Activated CD4-positive, alpha-beta T cell treated with anti-CD3 and anti-CD28 coated beads for 4 hours (primary cell): Measurements from ENCODE around the gene DHPS.
"Not testable (repeated sequence)": the region's sequence is repeated elsewhere in the genome, so short reads cannot be mapped to it uniquely, and the experiment has no call there.

Source experiments
- DNase-seq, 2 donors: peaks; one replicate each; pipeline ENCODE4 v3.0.0-alpha.2; 2020

Gene DHPS

DNA sequence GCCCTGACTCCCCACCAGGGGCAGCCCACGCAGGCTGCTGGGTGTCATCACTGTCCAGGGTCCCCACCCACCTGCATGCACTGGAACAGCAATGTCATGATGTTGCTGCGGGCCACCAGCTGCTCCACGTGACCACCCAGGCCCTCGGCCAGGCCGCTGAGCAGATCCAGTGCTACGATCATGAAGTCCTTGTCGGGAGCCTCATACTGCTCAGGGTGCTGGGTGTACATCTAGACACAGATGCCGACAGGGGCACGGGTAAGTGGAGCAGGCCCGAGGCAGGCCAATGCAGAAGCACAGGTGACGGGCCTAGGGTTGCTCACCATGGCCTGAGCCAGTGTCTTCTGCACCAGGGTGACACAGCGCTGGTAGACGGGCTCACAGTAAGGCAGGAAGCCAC is 23.5 kb upstream of the DHPS start:
- DNase-seq, result no peak

DNA sequence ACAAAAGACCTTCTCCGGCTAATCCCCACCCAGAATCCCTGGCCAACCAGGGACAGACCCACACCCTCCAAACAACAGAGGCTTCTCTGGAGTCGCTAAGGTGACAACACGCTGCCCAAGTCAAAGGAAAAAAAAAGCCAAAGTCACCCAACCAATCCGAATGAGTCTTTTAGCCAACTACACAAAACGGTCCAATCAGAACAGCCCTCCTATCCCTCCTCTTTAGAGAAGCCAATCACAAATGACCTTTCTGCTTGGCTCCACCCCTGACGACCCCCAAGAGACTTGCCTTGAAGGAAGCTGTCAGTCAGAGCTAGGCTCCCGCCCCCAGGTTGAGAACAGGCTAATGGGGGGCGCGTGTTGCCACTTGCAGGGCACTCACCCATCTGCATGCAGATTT is 21.4 kb upstream of the DHPS start:
- no peak for DNase-seq

DNA sequence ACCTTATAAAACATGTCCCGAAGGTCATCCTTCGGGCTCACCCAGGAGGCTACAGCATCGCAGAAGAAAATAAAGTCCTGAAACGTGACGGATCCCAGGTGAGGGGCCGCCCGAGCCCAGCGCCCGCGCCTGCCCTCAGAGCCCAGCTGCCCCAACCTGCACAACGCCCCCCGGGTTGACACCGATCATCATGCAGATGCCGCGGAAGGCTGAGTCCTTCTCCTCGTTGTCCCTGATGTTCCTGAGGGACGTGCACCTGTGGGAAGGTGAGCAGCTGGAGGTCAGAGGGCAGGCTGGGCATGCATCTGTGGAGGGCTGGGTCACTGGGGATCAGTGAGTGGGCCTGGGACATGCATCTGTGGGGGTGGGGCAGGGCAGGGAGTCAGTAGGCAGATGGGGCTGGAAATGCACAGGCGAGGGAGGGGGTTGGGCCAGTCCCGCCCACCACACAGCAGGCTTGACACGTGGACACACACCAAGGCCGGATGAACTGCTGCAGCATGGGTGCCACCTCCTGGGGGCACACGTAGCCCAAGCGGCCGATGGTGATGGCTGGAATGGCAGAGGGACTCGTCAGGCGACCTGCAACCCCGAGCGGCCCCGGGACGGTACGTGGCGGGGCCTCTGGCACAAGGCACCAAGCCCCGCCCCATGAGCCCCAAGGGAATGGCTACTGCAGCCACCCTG is 20.1 kb upstream of the DHPS start:
- DNase-seq, result no peak

DNA sequence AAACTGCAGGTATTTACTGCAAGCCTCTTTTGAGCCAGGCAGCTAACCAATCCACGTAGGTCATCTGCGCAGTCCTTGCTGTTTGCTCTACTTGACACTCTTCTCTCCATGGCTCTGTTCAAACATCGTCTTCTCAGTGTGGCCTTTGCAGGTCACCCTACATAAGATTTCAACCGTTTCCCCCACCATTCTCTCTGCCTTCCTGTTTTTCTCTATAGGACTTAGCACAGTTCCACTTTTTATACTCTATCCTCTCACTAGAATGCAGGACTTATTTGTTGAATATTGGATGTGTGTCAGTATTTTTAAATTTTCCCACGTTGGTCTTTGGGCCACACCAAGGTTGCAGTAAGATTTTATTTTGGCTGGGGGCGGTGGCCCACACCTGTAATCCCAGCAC is 16.5 kb upstream of the DHPS start:
- no peak for DNase-seq

DNA sequence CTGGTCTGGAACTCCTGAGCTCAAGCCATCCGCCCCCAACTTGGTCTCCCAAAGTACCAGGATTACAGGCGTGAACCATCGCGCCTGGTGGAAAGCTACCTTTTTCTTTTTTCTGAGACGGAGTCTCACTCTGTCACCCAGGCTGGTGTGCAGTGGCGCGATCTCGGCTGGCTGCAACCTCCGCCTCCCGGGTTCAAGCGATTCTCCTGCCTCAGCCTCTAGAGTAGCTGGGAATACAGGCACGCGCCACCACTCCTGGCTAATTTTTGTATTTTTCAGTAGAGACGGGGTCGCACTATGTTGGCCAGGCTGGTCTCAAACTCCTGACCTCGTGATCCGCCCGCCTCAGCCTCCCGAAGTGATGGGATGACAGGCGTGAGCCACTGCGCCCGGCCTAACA is 15.7 kb upstream of the DHPS start:
- DNase-seq, result not testable (repeated sequence)

DNA sequence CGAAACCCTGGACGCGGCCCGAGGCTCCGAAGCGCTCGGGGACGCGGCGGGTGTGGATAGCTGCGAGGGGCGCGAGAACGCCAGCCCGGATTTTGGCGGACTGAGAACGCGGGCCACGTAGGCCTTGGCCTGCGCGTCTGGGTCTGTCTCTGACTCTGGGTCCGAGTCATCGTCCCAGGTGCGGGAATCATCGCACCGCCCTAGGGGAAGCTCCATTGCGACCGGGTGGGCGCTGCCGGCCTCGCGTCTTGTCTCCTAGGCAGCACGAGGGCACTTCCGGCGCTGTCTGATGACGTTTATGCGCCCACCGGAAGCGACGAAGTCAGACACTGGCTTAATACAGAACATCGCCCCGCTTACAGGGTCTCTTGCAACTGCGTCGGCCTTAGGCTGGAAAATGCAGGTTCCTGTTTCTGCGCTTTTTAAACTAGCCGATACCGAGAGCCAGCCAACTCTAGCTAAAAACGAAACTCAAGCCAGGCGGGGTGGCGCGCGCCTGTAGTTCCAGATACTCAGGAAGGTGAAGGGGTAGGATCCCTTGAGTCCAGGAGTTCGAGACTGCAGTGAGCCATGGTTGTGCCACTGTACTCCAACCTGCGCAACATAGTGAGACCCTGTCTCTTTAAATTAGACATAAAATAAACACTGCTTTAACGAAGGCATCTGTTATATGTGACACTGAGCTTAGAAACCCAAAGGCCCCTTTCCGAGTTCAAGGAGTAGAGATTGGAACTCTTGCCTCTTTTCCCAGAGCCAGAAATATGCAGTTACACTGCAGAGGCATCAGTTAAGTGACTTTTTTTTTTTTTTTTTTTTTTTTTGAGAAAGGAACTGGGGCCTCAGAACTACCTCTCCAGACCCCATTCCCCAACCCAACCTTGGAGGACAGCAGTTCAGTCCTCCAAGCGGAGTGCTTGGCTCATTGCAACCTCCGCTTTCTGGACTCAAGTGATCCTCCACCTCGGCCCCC is 15.0 kb upstream of the DHPS start, which contains the start of gene FBXW9:
Gene FBXW9, minus strand, starts transcription at position 266 of the 970 bp plus-strand sequence. Its CDS starts 50 bp downstream, at position 216.
- peak; percentile 91 to 97 for DNase-seq

DNA sequence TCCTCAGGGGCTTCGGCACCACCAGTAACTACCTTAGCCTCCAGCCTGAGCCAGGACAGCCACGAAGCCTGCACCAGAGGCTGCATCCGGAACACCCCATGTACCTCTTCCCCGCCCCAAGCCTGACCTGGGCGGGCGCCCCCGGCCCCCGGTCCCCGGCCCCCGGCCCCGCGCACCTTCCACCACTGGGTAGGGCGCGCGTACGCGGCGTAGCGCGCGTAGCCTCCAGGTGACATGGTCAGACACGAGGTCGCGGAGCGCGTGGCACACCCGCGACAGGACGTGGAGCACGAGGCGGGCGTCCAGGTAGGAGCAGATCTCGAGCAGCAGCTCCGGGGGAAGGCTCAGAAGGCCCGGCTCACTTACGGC is 14.3 kb upstream of the DHPS start:
- DNase-seq, result peak in 1 of 2 donors; percentile 27

DNA sequence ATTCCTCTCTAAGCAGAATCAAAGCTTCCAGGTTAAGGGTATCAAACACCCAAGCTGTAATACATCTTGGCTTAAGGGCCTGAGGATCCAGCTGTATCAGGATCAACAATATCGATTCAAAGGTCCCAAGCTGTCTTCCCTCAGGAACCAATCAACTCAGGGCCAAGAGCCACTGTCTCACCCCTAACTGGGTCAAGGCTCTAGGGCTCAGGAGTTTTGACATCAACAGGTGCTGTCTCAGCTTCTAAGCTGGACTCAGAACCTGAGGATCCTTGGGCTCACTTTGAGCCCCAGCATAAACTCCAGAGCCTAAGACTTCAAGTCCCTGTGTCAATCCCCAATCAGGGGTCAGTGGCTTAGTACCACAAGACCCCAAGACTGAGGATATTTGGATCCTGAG is 13.8 kb upstream of the DHPS start:
- no peak for DNase-seq

DNA sequence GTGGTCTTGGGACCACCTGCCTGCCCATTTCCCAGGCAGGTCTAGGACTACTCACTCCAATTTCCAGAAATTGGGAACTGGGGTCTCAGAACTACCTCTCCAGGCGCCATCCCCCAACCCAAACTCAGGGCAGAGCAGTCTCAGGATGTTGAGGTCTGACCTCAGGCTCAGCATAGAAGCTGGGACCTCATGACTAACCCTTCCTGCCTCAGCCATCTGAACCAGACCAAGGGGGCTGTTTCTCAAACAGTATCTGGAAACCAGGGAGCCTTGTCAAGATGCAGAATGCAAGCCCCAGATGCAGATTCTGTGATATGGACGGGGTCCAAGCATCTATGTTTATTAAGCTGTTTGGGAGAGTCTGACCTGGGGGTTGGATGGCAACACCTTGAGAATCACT is 13.4 kb upstream of the DHPS start:
- DNase-seq, result no peak

DNA sequence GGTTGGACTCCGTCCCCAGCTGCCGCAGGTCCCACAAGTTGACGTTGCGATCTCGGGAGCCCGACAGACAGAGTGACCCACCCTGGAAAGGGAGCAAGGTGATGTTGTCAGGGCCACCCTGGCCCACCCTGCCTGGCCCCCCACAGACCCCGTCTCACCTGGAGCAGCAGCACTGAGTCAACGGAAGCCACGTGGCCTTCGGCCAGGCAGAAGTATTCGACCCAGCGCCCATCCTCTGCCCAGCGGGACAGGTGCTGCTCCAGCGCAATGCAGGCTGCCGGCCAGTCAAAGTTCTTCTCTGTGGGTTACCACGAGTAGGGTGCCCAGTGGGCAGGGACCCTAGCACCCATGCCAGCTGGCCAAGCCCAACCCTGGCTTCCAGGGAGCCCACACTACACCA is 13.0 kb upstream of the DHPS start:
- DNase-seq, result no peak

DNA sequence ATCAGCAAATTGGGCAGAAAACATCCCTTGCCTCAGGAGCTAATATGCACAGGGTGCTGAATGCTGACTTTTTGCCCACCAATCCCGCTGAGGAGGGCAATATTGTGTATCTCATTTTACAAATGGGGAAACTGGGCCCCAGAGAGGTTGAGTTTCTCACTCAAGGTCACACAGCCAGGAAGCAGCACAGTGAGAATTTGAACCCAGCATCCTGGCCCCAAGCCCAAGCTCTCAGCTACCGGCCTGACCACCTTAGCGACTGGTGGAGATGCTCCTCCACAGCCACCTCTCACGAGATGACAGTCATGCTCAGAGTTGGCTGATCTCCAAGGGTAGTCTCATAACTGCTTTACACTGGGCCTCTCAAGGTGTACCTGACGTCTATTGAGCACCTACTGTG is 11.3 kb upstream of the DHPS start:
- no peak for DNase-seq

DNA sequence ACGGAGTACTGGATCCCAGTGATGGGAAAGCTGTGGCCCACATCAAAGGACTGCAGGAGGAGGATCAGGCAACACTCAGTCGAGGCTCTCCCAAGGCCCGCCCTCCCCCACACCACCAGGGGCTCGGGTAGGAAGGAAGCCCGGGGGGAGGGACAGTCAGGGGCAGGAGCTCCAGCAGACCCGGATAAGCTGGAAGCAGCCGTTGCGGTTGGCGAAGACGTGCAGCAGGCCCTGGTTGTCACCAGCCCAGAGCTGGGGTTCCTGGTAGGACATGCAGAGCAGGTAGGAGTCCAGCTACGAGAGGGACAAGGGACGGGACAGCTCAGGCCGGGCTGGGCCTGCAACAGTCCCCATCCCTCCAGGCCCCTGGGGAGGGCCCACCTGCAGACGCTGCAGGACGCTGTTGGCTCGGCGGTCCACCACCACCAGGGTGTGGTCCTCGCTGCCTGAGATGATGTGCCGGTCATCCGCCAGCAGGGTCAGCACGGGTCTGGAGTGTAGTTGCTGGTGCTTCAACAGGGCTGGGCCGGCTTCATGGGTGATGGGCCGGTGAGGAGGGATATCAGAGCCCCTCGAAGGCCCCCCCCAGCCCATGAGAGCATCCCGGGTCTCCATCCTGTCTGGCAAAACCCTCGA is 8.0 kb upstream of the DHPS start:
- no peak for DNase-seq

DNA sequence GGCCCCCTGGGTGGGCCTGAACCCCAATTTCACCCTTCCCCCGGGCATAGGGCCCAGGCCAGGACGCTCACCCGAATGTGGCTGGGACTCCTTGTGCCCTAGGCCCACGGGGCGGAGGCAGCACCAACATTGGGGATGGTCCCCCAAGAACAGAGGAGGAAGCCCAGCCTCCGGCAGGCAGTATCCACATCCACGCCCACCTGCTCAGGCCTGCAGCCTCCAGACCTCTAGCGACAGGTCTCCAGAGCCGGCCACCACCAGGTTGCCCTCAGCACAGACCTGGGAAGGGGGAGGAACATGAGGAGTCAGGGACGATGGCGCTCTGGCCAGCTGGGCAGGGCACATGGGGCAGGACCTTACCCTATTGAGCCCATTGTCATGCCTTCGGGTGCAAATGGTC is 7.3 kb upstream of the DHPS start:
- DNase-seq, result no peak

DNA sequence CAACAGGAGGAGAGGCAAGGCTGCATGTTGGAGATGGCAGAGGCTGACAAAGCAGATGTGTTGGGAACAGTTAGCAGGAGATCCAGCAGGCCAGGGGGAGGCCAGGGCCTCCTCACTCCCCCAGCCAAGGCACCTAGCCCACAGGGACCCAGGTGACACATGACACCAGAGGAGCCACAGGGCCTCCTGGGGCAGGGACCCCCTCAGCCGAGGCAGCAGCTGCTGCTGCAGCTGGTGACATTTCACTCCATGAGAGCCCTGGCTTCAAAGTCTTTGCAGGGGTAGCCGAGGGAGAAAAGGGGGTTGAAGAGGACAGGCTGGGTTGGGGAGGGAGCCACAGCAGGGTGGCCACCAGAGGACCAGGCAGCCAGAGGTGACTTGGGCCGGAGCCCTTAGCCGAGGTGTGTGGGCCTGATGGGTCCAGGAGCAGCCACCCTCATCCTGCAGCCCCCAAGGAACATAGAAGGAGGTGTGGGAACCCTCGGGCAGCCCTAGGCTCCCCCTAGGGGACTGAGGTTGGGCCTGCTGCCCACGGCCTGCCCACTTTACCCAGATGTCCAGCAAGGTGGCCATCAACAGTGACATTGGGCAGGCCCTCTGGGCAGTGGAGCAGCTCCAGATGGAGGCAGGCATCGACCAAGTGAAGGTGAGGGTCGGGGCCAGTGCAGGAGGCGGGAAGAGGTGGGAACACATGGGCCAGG is 6.0 kb upstream of the DHPS start, which contains the start of gene GNG14:
Gene GNG14, plus strand, starts transcription at position 503 of the 701 bp plus-strand sequence. Its CDS starts 51 bp downstream, at position 554.
- DNase-seq, result no peak

DNA sequence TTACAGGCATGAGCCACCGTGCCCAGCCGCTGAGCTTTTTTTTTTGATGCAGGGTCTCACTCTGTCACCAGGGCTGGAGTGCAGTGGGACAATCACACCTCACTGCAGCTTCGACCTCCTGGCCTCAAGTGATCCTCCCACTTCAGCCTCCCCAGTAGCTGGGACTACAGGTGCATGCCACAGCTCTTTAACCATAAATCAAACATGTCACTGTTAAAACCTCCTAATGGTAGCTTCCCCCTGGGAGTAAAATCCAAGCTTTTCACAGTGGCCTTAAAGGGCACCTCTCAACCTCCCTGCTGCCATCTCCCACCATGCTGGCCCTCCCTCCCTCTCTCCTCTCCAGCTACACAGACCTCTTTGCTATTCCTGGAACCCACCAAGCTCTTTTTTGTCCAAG is 4.2 kb upstream of the DHPS start:
- no peak for DNase-seq

DNA sequence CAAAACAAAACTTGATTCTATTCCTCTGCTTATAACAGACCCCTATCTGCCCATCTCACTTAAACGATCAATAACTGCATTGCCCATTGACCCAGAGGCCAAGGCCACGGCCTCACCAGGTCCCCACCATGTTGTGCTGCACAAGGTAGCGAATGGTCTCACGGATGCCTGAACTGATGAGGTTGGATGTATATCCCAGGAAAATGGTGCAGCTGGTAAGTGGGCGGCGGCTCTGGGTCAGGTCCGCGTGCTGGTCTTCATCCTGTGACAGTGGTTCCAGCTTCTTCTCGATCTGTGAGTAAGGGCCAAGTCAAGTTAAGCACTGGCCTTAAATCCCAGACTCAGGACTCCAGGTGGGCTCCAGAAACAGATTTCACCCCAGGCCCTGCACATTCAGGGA is 1.6 kb downstream of the DHPS start:
- DNase-seq, result no peak

DNA sequence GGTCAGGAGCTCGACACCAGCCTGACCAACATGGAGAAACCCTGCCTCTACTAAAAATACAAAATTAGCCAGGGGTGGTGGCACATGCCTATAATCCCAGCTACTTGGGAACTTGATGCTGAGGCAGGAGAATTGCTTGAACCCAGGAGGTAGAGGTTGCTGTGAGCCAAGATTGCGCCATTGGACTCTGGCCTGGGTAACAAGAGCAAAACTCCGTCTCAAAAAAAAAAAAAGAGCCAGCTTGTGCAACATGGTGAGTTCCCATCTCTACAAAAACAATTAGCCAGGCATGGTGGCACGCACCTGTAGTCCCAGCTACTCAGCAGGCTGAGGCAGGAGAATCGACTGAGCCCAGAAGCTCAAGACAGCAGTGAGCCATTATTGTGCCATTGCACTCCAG is 3.6 kb downstream of the DHPS start:
- not testable (repeated sequence) for DNase-seq

DNA sequence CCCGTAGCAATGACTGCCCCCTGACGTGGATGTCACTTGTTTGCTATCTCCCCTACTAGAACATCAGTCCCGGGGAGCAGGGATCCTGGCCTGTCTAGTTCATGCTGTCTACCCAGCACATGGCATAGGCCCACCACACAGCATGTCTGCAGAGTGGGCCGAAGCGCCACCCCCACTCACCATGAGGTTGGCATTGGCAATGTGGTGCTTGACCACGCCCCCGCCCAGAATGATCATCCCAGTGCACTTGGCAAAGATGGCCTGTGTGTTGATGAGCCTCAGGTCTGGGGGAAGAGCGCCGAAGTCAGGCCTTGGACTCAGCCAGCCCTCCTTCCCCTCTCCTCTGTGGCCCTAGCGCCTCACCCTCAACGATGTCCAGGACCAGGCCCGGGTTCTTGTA is 4.8 kb downstream of the DHPS start:
- DNase-seq, result no peak

DNA sequence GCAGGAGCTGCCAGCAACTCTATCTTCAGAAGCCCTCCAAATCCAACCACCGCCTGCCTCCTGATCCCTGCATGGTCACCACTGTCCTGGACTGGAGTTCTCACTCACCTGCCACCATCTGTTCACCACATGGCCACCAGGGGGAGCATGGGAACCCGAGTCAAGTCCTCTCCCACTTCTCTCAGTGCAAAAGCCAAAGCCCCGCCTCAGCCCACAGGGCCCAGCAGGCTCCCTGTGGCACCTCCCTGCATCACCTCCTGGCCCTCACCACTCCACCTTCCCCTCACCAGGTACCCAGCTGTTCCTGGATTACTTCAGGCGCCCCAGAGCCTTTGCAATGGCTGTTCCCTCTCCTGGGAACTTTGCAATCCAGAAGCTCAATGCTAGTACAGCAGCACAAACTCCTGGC is 5.3 kb downstream of the DHPS start:
- DNase-seq, result peak; percentile 82 to 90

DNA sequence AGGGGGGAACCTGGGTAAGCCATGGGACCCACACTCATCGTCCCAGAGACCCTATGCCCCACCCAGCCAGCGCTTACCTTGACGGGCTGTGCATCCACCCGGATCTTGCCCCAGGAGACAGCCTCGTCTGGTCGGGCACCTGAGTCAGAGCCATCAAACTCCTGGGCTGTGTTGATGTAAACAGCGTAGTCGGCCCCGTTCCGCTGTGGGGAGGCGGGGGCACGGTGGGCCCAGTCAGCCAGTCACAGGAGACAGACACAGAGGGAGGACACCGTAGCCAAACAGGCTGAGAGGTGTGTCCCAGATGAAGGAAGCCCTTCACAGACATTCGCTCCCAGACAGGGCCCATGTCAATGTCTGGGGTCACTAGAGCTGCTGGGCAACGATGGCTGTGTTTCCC is 5.7 kb downstream of the DHPS start:
- DNase-seq, result no peak

DNA sequence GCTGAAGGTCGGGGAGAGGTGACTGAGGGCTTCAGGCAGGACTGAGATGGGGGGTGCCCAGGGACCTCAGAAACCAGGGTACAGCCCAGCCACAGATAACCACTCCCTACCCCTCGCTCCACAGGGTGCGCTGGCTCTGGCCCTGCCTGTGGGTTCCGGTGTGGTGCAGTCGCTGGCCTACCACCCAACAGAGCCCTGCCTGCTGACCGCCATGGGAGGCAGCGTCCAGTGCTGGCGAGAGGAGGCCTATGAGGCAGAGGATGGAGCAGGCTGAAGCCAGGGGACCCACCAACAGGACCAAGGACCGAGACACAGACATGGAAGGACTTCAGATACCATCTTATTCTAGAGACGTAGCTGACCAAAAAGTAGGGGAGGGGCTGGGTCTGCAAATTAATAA is 6.3 kb downstream of the DHPS start:
- DNase-seq, result no peak

DNA sequence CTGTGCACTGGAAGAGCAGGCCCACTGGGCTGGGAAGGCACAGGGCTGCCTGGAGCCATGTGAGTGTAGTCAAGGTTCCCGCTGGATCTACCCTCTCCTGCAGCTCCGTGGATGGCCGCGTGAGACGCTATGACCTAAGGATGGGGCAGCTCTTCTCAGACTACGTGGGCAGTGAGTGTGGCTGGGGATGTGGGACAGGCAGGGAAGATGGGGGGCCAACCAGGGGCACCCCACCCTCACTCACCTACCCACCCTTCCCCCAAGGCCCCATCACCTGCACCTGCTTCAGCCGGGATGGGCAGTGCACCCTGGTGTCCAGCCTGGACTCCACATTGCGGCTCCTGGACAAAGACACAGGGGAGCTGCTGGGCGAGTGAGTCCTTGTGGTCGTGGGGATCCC is 8.9 kb downstream of the DHPS start:
- no peak for DNase-seq
